ENCODE results near the gene LIMCH1.

The LIMCH1 gene

GRCh38 chr4:41512136-41512535, 25.8 kb upstream of the LIMCH1 start:
- DNase-seq (ENCODE audit: insufficient read length) (no peak), FAIRE-seq (no peak)
- TF ChIP-seq POLR2A (IDR thresholded peaks at IDR 0.05; ENCODE audit: low read depth, low read length), result no peak
- TF ChIP-seq POLR2AphosphoS5 (IDR thresholded peaks at IDR 0.05; ENCODE audit: low read depth, low read length), result no peak
- TF ChIP-seq TAF1 (IDR thresholded peaks at IDR 0.05; ENCODE audit: borderline replicate concordance, low read depth, low read length), result no peak

GRCh38 chr4:41512596-41512995, 25.4 kb upstream of the LIMCH1 start:
- FAIRE-seq (no peak), DNase-seq (ENCODE audit: insufficient read length) (no peak)
- TF ChIP-seq TAF1 (IDR thresholded peaks at IDR 0.05; ENCODE audit: borderline replicate concordance, low read depth, low read length) (no peak), POLR2AphosphoS5 (IDR thresholded peaks at IDR 0.05; ENCODE audit: low read depth, low read length) (no peak), POLR2A (IDR thresholded peaks at IDR 0.05; ENCODE audit: low read depth, low read length) (no peak)

- no peak for TF ChIP-seq POLR2AphosphoS5 (IDR thresholded peaks at IDR 0.05; ENCODE audit: low read depth, low read length)
- no peak for TF ChIP-seq POLR2A (IDR thresholded peaks at IDR 0.05; ENCODE audit: low read depth, low read length)
- no peak for TF ChIP-seq TAF1 (IDR thresholded peaks at IDR 0.05; ENCODE audit: borderline replicate concordance, low read depth, low read length)
- no peak for FAIRE-seq
- no peak for DNase-seq (ENCODE audit: insufficient read length)
Observed at GRCh38 chr4:41514169-41514568, 23.8 kb upstream of the LIMCH1 start.

- DNase-seq (ENCODE audit: insufficient read length) (no peak), FAIRE-seq (no peak)
- no peak for TF ChIP-seq POLR2A (IDR thresholded peaks at IDR 0.05; ENCODE audit: low read depth, low read length)
- TF ChIP-seq POLR2AphosphoS5 (IDR thresholded peaks at IDR 0.05; ENCODE audit: low read depth, low read length), result no peak
- no peak for TF ChIP-seq TAF1 (IDR thresholded peaks at IDR 0.05; ENCODE audit: borderline replicate concordance, low read depth, low read length)
Observed at GRCh38 chr4:41514766-41515481, 23.0 kb upstream of the LIMCH1 start.

GRCh38 chr4:41517121-41517520, 20.8 kb upstream of the LIMCH1 start:
- TF ChIP-seq POLR2AphosphoS5 (IDR thresholded peaks at IDR 0.05; ENCODE audit: low read depth, low read length), result no peak
- TF ChIP-seq TAF1 (IDR thresholded peaks at IDR 0.05; ENCODE audit: borderline replicate concordance, low read depth, low read length), result no peak
- no peak for TF ChIP-seq POLR2A (IDR thresholded peaks at IDR 0.05; ENCODE audit: low read depth, low read length)
- no peak for FAIRE-seq
- DNase-seq (ENCODE audit: insufficient read length), result no peak

- no peak for DNase-seq (ENCODE audit: insufficient read length)
- no peak for FAIRE-seq
- TF ChIP-seq POLR2AphosphoS5 (IDR thresholded peaks at IDR 0.05; ENCODE audit: low read depth, low read length) (no peak), POLR2A (IDR thresholded peaks at IDR 0.05; ENCODE audit: low read depth, low read length) (no peak)
Observed at GRCh38 chr4:41517747-41518146, 20.2 kb upstream of the LIMCH1 start.

GRCh38 chr4:41524425-41524824, 13.5 kb upstream of the LIMCH1 start:
- DNase-seq (ENCODE audit: insufficient read length) (no peak), FAIRE-seq (no peak)
- no peak for TF ChIP-seq POLR2AphosphoS5 (IDR thresholded peaks at IDR 0.05; ENCODE audit: low read depth, low read length)
- no peak for TF ChIP-seq TAF1 (IDR thresholded peaks at IDR 0.05; ENCODE audit: borderline replicate concordance, low read depth, low read length)
- TF ChIP-seq POLR2A (IDR thresholded peaks at IDR 0.05; ENCODE audit: low read depth, low read length), result no peak

- FAIRE-seq (no peak), DNase-seq (ENCODE audit: insufficient read length) (no peak)
- TF ChIP-seq POLR2A (IDR thresholded peaks at IDR 0.05; ENCODE audit: low read depth, low read length) (no peak), TAF1 (IDR thresholded peaks at IDR 0.05; ENCODE audit: borderline replicate concordance, low read depth, low read length) (no peak), POLR2AphosphoS5 (IDR thresholded peaks at IDR 0.05; ENCODE audit: low read depth, low read length) (no peak)
Observed at GRCh38 chr4:41525129-41525528, 12.8 kb upstream of the LIMCH1 start.

GRCh38 chr4:41526628-41527027, 11.3 kb upstream of the LIMCH1 start:
- DNase-seq (ENCODE audit: insufficient read length), result no peak
- no peak for FAIRE-seq
- TF ChIP-seq POLR2AphosphoS5 (IDR thresholded peaks at IDR 0.05; ENCODE audit: low read depth, low read length) (no peak), POLR2A (IDR thresholded peaks at IDR 0.05; ENCODE audit: low read depth, low read length) (no peak), TAF1 (IDR thresholded peaks at IDR 0.05; ENCODE audit: borderline replicate concordance, low read depth, low read length) (no peak)

GRCh38 chr4:41528512-41529205, 9.3 kb upstream of the LIMCH1 start:
- FAIRE-seq (no peak), DNase-seq (ENCODE audit: insufficient read length) (no peak)
- TF ChIP-seq TAF1 (IDR thresholded peaks at IDR 0.05; ENCODE audit: borderline replicate concordance, low read depth, low read length) (no peak), POLR2A (IDR thresholded peaks at IDR 0.05; ENCODE audit: low read depth, low read length) (no peak), POLR2AphosphoS5 (IDR thresholded peaks at IDR 0.05; ENCODE audit: low read depth, low read length) (no peak)

GRCh38 chr4:41530741-41531140, 7.2 kb upstream of the LIMCH1 start:
- FAIRE-seq (no peak), DNase-seq (ENCODE audit: insufficient read length) (no peak)
- TF ChIP-seq POLR2AphosphoS5 (IDR thresholded peaks at IDR 0.05; ENCODE audit: low read depth, low read length), result no peak
- TF ChIP-seq POLR2A (IDR thresholded peaks at IDR 0.05; ENCODE audit: low read depth, low read length), result no peak
- no peak for TF ChIP-seq TAF1 (IDR thresholded peaks at IDR 0.05; ENCODE audit: borderline replicate concordance, low read depth, low read length)

- TF ChIP-seq POLR2AphosphoS5 (IDR thresholded peaks at IDR 0.05; ENCODE audit: low read depth, low read length), result no peak
- no peak for TF ChIP-seq POLR2A (IDR thresholded peaks at IDR 0.05; ENCODE audit: low read depth, low read length)
- TF ChIP-seq TAF1 (IDR thresholded peaks at IDR 0.05; ENCODE audit: borderline replicate concordance, low read depth, low read length), result no peak
- FAIRE-seq (no peak), DNase-seq (ENCODE audit: insufficient read length) (no peak)
Observed at GRCh38 chr4:41532336-41532735, 5.6 kb upstream of the LIMCH1 start.
